ENCODE measurements around the gene GTF2B. TPM values are rescaled to one million over a fixed set of nuclear protein-coding genes. Genes with fewer than 3 reads are reported as not detected.

GTF2B gene
- total RNA-seq, 1 experiment from 2014 or later: 21.9 TPM

GRCh38 chr1:88867743-88868521 lies 23.4 kb downstream of the GTF2B start:
- Histone ChIP-seq H3F3A (ENCODE audit: insufficient read depth, low read depth) (peaks cover 9% of the 10 kb centered on the region; the same call in 1 of the 2 replicates), H3K36me3 (ENCODE audit: low read depth) (peaks cover 18% of the 10 kb centered on the region; the same call in 1 of the 2 replicates), H3K4me2 (no peak overlapping the region), H4K20me1 (ENCODE audit: insufficient read depth) (peaks cover 15% of the 10 kb centered on the region), H3K4me1 (replicated peaks; ENCODE audit: insufficient read depth) (no peaks in the 10 kb centered on the region), H3K9me2 (ENCODE audit: insufficient read depth) (no peaks in the 10 kb centered on the region), H3K79me2 (ENCODE audit: low read depth) (peaks cover 43% of the 10 kb centered on the region), H2AFZ (no peak overlapping the region), H3K9me3 (ENCODE audit: insufficient read depth, low read depth) (no peaks in the 10 kb centered on the region), H3K27me3 (ENCODE audit: insufficient read depth, low read depth) (no peaks in the 10 kb centered on the region), H3K4me3 (no peak overlapping the region), H3K27ac (no peak overlapping the region)
- ChIA-PET POLR2A (ENCODE audit: unreplicated experiment) (no interaction called here), CTCF (no interaction called here)
- TF ChIP-seq CTCF (conservative IDR thresholded peaks at IDR 0.05) (no peak), EZH2 (IDR thresholded peaks at IDR 0.05; ENCODE audit: low read depth) (no peak)
- intact Hi-C loops (cut with micrococcal nuclease; ENCODE audit: unreplicated experiment): no loop called here
- BruUV-seq (replicated peaks): no TSS peak
- no peak for DNase-seq

GRCh38 chr1:88851303-88852063 lies 39.9 kb downstream of the GTF2B start:
- no peak overlapping the region for H3K4me3 ChIP-seq
- H3K4me1 ChIP-seq (replicated peaks; ENCODE audit: insufficient read depth): no peaks in the 10 kb centered on the region
- TF ChIP-seq CTCF (conservative IDR thresholded peaks at IDR 0.05) (no peak), EZH2 (IDR thresholded peaks at IDR 0.05; ENCODE audit: low read depth) (no peak)
- no peaks in the 10 kb centered on the region for H3K79me2 ChIP-seq (ENCODE audit: low read depth)
- no peak overlapping the region for H3K4me2 ChIP-seq
- intact Hi-C loops (cut with micrococcal nuclease; ENCODE audit: unreplicated experiment): no loop called here
- H3K36me3 ChIP-seq (ENCODE audit: low read depth): peaks cover 19% of the 10 kb centered on the region
- no TSS peak for BruUV-seq (replicated peaks)
- no peaks in the 10 kb centered on the region for H4K20me1 ChIP-seq (ENCODE audit: insufficient read depth)
- ChIA-PET CTCF (no interaction called here), POLR2A (ENCODE audit: unreplicated experiment) (no interaction called here)
- H3K27me3 ChIP-seq (ENCODE audit: insufficient read depth, low read depth): no peaks in the 10 kb centered on the region
- DNase-seq: peak in 1 of 2 experiments; percentile 26
- no peaks in the 10 kb centered on the region for H3K9me3 ChIP-seq (ENCODE audit: insufficient read depth, low read depth)
- no peak overlapping the region for H2AFZ ChIP-seq
- H3K9me2 ChIP-seq (ENCODE audit: insufficient read depth): no peaks in the 10 kb centered on the region
- H3F3A ChIP-seq (ENCODE audit: insufficient read depth, low read depth): no peaks in the 10 kb centered on the region
- H3K27ac ChIP-seq: no peak overlapping the region

DNA sequence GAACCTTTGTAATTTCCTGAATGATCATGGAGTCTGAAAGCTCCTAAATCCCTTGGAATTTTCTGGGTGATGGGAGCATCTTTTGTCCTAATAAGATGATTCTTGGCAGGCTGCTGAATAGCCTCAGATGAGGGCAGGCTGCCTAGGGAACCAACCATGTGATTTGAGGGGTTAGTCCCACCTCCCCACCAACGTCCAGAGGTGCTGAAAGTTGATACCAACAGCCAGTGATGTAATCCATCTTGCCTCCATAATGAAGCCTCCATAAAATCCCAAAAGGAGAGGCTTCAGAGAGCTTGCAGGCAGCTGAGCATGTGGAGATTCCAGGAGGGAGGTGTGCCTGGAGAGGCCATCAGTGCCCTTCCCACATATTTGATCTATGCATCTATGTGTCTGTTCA lies 43.7 kb downstream of the GTF2B start:
- H3K79me2 ChIP-seq (ENCODE audit: low read depth): no peaks in the 10 kb centered on the region
- DNase-seq: peak in 1 of 2 experiments; percentile 25
- H3F3A ChIP-seq (ENCODE audit: insufficient read depth, low read depth): peaks cover 2% of the 10 kb centered on the region
- POLR2A ChIA-PET (ENCODE audit: unreplicated experiment): interaction anchor here (0.6 kb wide), 2 partner anchors 36 to 88 kb away, joined by 3 to 38 read pairs; no protein-coding TSS in a partner anchor
- H3K4me1 ChIP-seq (replicated peaks; ENCODE audit: insufficient read depth): no peaks in the 10 kb centered on the region
- TF ChIP-seq EZH2 (IDR thresholded peaks at IDR 0.05; ENCODE audit: low read depth) (no peak), CTCF (conservative IDR thresholded peaks at IDR 0.05) (no peak)
- no peaks in the 10 kb centered on the region for H3K27me3 ChIP-seq (ENCODE audit: insufficient read depth, low read depth)
- H3K9me3 ChIP-seq (ENCODE audit: insufficient read depth, low read depth): no peaks in the 10 kb centered on the region
- H3K27ac ChIP-seq: no peak overlapping the region
- intact Hi-C loops (cut with micrococcal nuclease; ENCODE audit: unreplicated experiment): no loop called here
- H3K9me2 ChIP-seq (ENCODE audit: insufficient read depth): no peaks in the 10 kb centered on the region
- H3K4me3 ChIP-seq: no peak overlapping the region
- H2AFZ ChIP-seq: no peak overlapping the region
- H3K4me2 ChIP-seq: no peak overlapping the region
- BruUV-seq (replicated peaks): no TSS peak
- CTCF ChIA-PET: interaction anchor here (0.5 kb wide), 1 partner anchor 24 kb away, joined by 5 read pairs; no protein-coding TSS in a partner anchor
- no peaks in the 10 kb centered on the region; the same call in 1 of the 2 replicates for H3K36me3 ChIP-seq (ENCODE audit: low read depth)
- no peaks in the 10 kb centered on the region for H4K20me1 ChIP-seq (ENCODE audit: insufficient read depth)

Data from PC-9 (cell line).